ENCODE results near the gene CACNB1. TPM values are rescaled to one million over a fixed set of nuclear protein-coding genes. Genes with fewer than 3 reads are reported as not detected.

The CACNB1 gene
- total RNA-seq, 1 experiment from 2014 or later, result 20.0 TPM

DNA sequence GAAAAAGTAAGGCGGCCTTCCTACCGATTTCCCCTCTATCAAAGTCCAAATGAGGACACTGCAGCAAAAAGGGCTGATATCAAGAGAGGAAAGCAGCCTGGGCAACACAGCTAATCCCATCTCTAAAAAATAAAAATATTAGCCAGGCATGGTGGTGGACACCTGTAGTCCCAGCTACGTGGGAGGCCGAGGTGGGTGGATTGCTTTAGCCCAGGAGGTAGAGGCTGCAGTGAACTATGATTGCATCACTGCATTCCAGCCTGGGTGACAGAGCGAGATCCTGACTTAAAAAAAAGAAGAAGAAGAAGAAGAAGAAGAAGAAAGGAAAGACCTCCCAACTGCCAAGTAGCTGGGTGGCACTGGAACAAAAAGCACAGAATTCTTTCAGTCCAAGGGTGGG is 14.4 kb downstream of the CACNB1 start:
- no peaks in the 10 kb centered on the region for H3K23me2 ChIP-seq (ENCODE audit: insufficient read length, low read depth, low read length, poor library complexity, severe bottlenecking)
- no peaks in the 10 kb centered on the region for H3K9me3 Mint-ChIP-seq
- no peaks in the 10 kb centered on the region for H3K79me1 ChIP-seq (ENCODE audit: insufficient read depth, low read depth, low read length, poor library complexity, severe bottlenecking)
- no peak overlapping the region for H2BK20ac ChIP-seq (ENCODE audit: low read depth, low read length, poor library complexity, severe bottlenecking)
- no peak overlapping the region for H2BK5ac ChIP-seq (ENCODE audit: insufficient read length, low read length)
- no peak for TF ChIP-seq CTCF (conservative IDR thresholded peaks at IDR 0.05)
- H3K56ac ChIP-seq (ENCODE audit: insufficient read length, low read depth, low read length), result no peak overlapping the region
- no peaks in the 10 kb centered on the region for H4K20me1 ChIP-seq (ENCODE audit: control insufficient read depth, insufficient read depth, insufficient read length)
- H3K18ac ChIP-seq (ENCODE audit: insufficient read length, low read depth, low read length), result no peak overlapping the region
- H2BK12ac ChIP-seq (ENCODE audit: insufficient read length, low read depth, low read length), result no peak overlapping the region
- H3K4me1 Mint-ChIP-seq, result peaks cover 0 to 1% of the 10 kb centered on the region in 2 experiments; a peak in 1 of 4 replicates
- no peak overlapping the region; a peak in 1 of 7 replicates for H3K27ac Mint-ChIP-seq
- no peak overlapping the region for H3K14ac ChIP-seq (ENCODE audit: insufficient read depth, low read length)
- no peak overlapping the region for H2BK15ac ChIP-seq (ENCODE audit: low read depth, low read length)
- no peak for DNase-seq
- no peak overlapping the region for H3K9ac ChIP-seq (ENCODE audit: extremely low read depth, insufficient read length, low read length)
- WGBS (ENCODE audit: extremely low coverage, insufficient read length, low lambda C conversion rate), result no CpG with 5 or more reads among the region's 5 CpGs
- no peak overlapping the region for H3K27ac ChIP-seq (ENCODE audit: insufficient read length, low read depth, low read length)
- no peak overlapping the region for H2AFZ ChIP-seq (ENCODE audit: low read length)
- no peak overlapping the region for H4K91ac ChIP-seq (ENCODE audit: insufficient read length, low read depth, low read length)
- H3K27me3 Mint-ChIP-seq (ENCODE audit: low read depth), result no peaks in the 10 kb centered on the region
- no peak overlapping the region for H3K4me2 ChIP-seq (ENCODE audit: insufficient read depth, insufficient read length, low read length)
- H2AK5ac ChIP-seq (ENCODE audit: insufficient read length, low read length), result no peak overlapping the region
- no peak overlapping the region for H2BK120ac ChIP-seq (ENCODE audit: low read depth, low read length, poor library complexity, severe bottlenecking)
- no peak overlapping the region for H3T11ph ChIP-seq (ENCODE audit: low read length)
- no peak overlapping the region for H4K8ac ChIP-seq (replicated peaks; ENCODE audit: insufficient read length, low read depth, low read length)
- H3K79me2 ChIP-seq (ENCODE audit: insufficient read depth, low read length), result no peaks in the 10 kb centered on the region
- H3K23ac ChIP-seq (ENCODE audit: insufficient read length, low read depth, low read length), result no peak overlapping the region
- no peaks in the 10 kb centered on the region for H3K27me3 ChIP-seq (ENCODE audit: insufficient read depth, low read length)
- H3K4me3 Mint-ChIP-seq, result no peak overlapping the region
- H3K9me3 ChIP-seq (ENCODE audit: control insufficient read depth, low read depth, low read length), result no peaks in the 10 kb centered on the region
- no peak overlapping the region for H4K5ac ChIP-seq (ENCODE audit: insufficient read length, low read depth, low read length)
- no peak overlapping the region for H3K4ac ChIP-seq (ENCODE audit: low read depth, low read length)
- H3K4me1 ChIP-seq (ENCODE audit: insufficient read depth, low read length), result no peaks in the 10 kb centered on the region
- H3K36me3 Mint-ChIP-seq (ENCODE audit: insufficient read depth in 1 of 3, low read depth in 3 of 3), result peaks cover 23 to 63% (median 36%) of the 10 kb centered on the region in 3 experiments; a peak in 6 of 7 replicates

All from H9 (cell line).